Measurements from ENCODE around the gene CEP131. TPM values are rescaled to one million over a fixed set of nuclear protein-coding genes. Genes with fewer than 3 reads are reported as not detected.

Gene CEP131
- total and polyA plus RNA-seq, 2 of the 4 experiments (the other 2 are of a cell fraction), result 4.8 to 9.6 TPM

GRCh38 chr17:81238815-81239713 lies 16.3 kb upstream of the CEP131 start, which contains the start of the genes NDUFAF8 and TEPSIN:
TSS of gene NDUFAF8 (plus strand) at chr17:81239318. CDS start at chr17:81239364, 46 bp downstream.
TSS of gene TEPSIN (minus strand) at chr17:81239055. CDS start at chr17:81239033, 22 bp downstream.
- Histone ChIP-seq H3K4me1 (ENCODE audit: control insufficient read depth, insufficient read depth, low read length) (peaks cover 12% of the 10 kb centered on the region), H3K18ac (ENCODE audit: low read depth, low read length) (peak within 1 kb of the TSS; percentile 34), H3K23ac (ENCODE audit: low read depth, low read length) (peak within 1 kb of the TSS; percentile 92), H2BK5ac (ENCODE audit: low read depth, low read length, poor library complexity, severe bottlenecking) (peak within 1 kb of the TSS; percentile 67), H2AK9ac (replicated peaks; ENCODE audit: low read depth, low read length, poor library complexity) (peak within 1 kb of the TSS; percentile 99), H3K4ac (ENCODE audit: low read depth, low read length) (peak within 1 kb of the TSS; percentile 96), H4K91ac (ENCODE audit: insufficient read depth, low read depth, low read length) (peak within 1 kb of the TSS; percentile 72), H2AFZ (replicated peaks; ENCODE audit: low read length, poor library complexity) (peak within 1 kb of the TSS; percentile 98), H3K4me2 (ENCODE audit: low read depth, low read length) (peak within 1 kb of the TSS; percentile 98), H2AK5ac (ENCODE audit: low read depth, low read length) (peak within 1 kb of the TSS; percentile 91), H3K27me3 (ENCODE audit: control insufficient read depth, insufficient read depth, low read length) (no peaks in the 10 kb centered on the region), H3K56ac (ENCODE audit: extremely low read depth, insufficient read depth, low read length) (peak within 1 kb of the TSS; percentile 79), H3K9ac (ENCODE audit: low read depth, low read length) (peak within 1 kb of the TSS; percentile 93), H4K20me1 (ENCODE audit: insufficient read depth, low read length) (peaks cover 46% of the 10 kb centered on the region), H3K14ac (replicated peaks; ENCODE audit: low read depth, low read length) (peak within 1 kb of the TSS; percentile 90), H2BK120ac (ENCODE audit: low read depth, low read length) (peak within 1 kb of the TSS; percentile 75), H2BK15ac (ENCODE audit: low read depth, low read length) (no peak within 1 kb of the TSS; the same call in 2 of the 3 replicates), H2BK20ac (ENCODE audit: low read depth, low read length) (no peak within 1 kb of the TSS), H4K5ac (ENCODE audit: low read depth, low read length) (peak within 1 kb of the TSS; percentile 74), H3K4me3 (ENCODE audit: insufficient read depth, low read depth, low read length) (peak within 1 kb of the TSS; percentile 91), H3K9me3 (ENCODE audit: control insufficient read depth, insufficient read depth, low read length) (no peaks in the 10 kb centered on the region), H3K9me1 (ENCODE audit: insufficient read depth, low read length) (peaks cover 8% of the 10 kb centered on the region; the same call in 1 of the 2 replicates), H3K27ac (ENCODE audit: insufficient read depth, low read length) (peak within 1 kb of the TSS; percentile 90), H3K36me3 (ENCODE audit: control insufficient read depth, insufficient read depth, low read length) (peaks cover 1% of the 10 kb centered on the region; the same call in 1 of the 2 replicates), H3K79me1 (ENCODE audit: low read depth in 1 of 2, low read length in 2 of 2) (peaks cover 34 to 84% of the 10 kb centered on the region in 2 experiments), H4K8ac (ENCODE audit: low read depth in 2 of 2, low read length in 2 of 2) (peak within 1 kb of the TSS; percentile 50 to 94; a peak in 3 of 4 replicates)
- no TSS peak for BruUV-seq (replicated peaks)
- dilution Hi-C loops (cut with HindIII; ENCODE audit: low sequenced_read_pairs, unreplicated experiment) (no loop called here), intact Hi-C loops (cut with micrococcal nuclease) (no loop called here), in situ Hi-C loops (cut with MboI; ENCODE audit: low sequenced_read_pairs) (no loop called here)
- ChIA-PET CTCF (interaction anchor here (1.1 kb wide), 1 partner anchor 245 kb away, joined by 3 read pairs; no protein-coding TSS in a partner anchor), POLR2A (ENCODE audit: unreplicated experiment) (interaction anchor here (0.5 kb wide), 1 partner anchor 282 kb away, joined by 4 read pairs; no protein-coding TSS in a partner anchor)
- DNase-seq, result peak; percentile 99
- 0% methylated on average over 63 of the region's 100 CpGs; no CpG with 5 or more reads in 1 of the 2 experiments for WGBS, 2 experiments (ENCODE audit: extremely low coverage in 2 of 2, insufficient read length in 1 of 2)
- ATAC-seq (ENCODE audit: low read depth), result peak; percentile 95
- TF ChIP-seq MXI1 (IDR thresholded peaks at IDR 0.05; ENCODE audit: borderline replicate concordance, low read depth, low read length) (peak; percentile 38; the same call in 1 of the 2 replicates), FOS (IDR thresholded peaks at IDR 0.05; ENCODE audit: low read depth, low read length) (peak; percentile 93), MAZ (IDR thresholded peaks at IDR 0.05; ENCODE audit: borderline replicate concordance, low read depth, low read length) (peak; percentile 49; the same call in 1 of the 2 replicates), BHLHE40 (IDR thresholded peaks at IDR 0.05; ENCODE audit: low read depth, low read length) (no peak), CHD1 (IDR thresholded peaks at IDR 0.05; ENCODE audit: low read depth, low read length) (no peak), POLR2A (IDR thresholded peaks at IDR 0.05; ENCODE audit: low read depth, low read length) (peak; percentile 22; the same call in 1 of the 2 replicates)

Data from IMR-90 (cell line).